ENCODE results near the gene KNSTRN. TPM values are rescaled to one million over a fixed set of nuclear protein-coding genes. Genes with fewer than 3 reads are reported as not detected.

KNSTRN gene
- total RNA-seq, 6 experiments from 2014 or later: 5.4 to 17.2 (median 11.2) TPM

DNA sequence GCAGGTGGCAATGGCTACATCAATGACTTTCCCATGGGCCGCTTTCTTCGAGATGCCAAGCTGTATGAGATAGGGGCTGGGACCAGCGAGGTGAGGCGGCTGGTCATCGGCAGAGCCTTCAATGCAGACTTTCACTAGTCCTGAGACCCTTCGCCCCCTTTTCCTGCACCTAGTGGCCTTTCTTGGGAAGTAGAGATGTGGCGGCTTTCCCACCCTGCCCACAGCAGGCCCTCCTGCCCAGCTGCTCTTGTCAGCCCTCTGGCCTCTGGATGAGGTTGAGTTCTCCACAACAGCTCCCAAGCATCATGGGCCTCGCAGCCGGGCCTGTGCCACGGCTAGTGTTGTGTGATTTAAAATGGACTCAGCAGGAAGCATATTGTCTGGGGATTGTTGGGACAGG, 35.6 kb downstream of the KNSTRN start:
- H3K27ac ChIP-seq: no peak overlapping the region
- TF ChIP-seq POLR2A (IDR thresholded peaks at IDR 0.05): no peak
- TF ChIP-seq, protein P1, sequence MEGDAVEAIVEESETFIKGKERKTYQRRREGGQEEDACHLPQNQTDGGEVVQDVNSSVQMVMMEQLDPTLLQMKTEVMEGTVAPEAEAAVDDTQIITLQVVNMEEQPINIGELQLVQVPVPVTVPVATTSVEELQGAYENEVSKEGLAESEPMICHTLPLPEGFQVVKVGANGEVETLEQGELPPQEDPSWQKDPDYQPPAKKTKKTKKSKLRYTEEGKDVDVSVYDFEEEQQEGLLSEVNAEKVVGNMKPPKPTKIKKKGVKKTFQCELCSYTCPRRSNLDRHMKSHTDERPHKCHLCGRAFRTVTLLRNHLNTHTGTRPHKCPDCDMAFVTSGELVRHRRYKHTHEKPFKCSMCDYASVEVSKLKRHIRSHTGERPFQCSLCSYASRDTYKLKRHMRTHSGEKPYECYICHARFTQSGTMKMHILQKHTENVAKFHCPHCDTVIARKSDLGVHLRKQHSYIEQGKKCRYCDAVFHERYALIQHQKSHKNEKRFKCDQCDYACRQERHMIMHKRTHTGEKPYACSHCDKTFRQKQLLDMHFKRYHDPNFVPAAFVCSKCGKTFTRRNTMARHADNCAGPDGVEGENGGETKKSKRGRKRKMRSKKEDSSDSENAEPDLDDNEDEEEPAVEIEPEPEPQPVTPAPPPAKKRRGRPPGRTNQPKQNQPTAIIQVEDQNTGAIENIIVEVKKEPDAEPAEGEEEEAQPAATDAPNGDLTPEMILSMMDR (IDR thresholded peaks at IDR 0.05): no peak
- ATAC-seq: no peak

DNA sequence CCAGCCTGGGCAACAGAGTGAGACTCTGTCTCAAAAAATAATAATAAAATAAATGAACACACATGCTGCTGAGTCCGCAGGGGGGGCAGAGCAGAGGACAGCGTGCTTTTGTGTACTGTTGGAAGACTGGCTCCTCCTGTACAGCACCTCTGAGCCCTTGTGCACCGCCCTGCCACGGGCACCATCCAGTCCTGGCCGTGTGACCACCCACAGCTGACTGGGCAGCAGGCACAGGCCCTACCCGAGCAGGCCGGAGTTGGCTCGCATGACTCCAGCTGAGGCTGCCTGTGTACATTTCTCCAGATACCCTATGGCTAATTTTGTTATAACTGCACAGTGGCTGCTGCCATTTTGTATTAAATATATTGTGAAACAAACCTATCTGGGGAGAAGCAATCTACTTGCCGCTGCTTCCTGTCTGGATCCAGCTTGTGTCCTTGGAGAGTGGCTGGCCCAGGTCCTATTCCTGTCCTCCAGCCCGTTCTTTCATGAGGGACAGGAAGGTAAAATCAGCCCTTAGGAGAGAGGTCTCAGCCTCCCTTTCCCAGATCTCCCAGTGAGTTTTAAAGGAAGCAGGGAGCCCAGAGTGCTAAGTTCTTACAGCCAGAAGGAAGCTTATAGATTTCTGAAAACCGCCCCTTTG, 37.7 kb downstream of the KNSTRN start:
- Histone ChIP-seq H3K9me3 (no peaks in the 10 kb centered on the region), H3K27ac (peak overlapping the region in 1 of 3 donors; percentile 12), H3K4me1 (peaks cover 0 to 22% (median 8%) of the 10 kb centered on the region in 4 donors), H3K4me3 (no peak overlapping the region), H3K27me3 (no peaks in the 10 kb centered on the region), H3K36me3 (peaks cover 0 to 31% (median 17%) of the 10 kb centered on the region in 4 donors)
- WGBS (ENCODE audit: insufficient coverage, low coverage, low lambda C conversion rate, missing lambda C conversion rate): 41% methylated on average over 9 of the region's 11 CpGs
- intact Hi-C loops (cut with DNase I): loop anchor here in 1 of 2 donors (10.0 kb wide), 1 partner anchor 75 kb away; the partner anchor contains the start of gene CCDC9B
- DNase-seq (peak in 1 of 3 donors; percentile 72), ATAC-seq (peak; percentile 32 to 40 (median 38))
- no peak for TF ChIP-seq POLR2A (IDR thresholded peaks at IDR 0.05)
- TF ChIP-seq, protein P1 (IDR thresholded peaks at IDR 0.05): no peak

More for the DNA sequence above, 35.6 kb downstream of the KNSTRN start:
- Histone ChIP-seq H3K4me3 (no peak overlapping the region), H3K4me1 (peaks cover 0 to 23% (median 10%) of the 10 kb centered on the region in 4 donors), H3K27me3 (no peaks in the 10 kb centered on the region), H3K36me3 (peaks cover 0 to 48% (median 26%) of the 10 kb centered on the region in 4 donors), H3K9me3 (no peaks in the 10 kb centered on the region)
- DNase-seq: no peak
- intact Hi-C loops (cut with DNase I): loop anchor here in 1 of 2 donors (10.0 kb wide), 1 partner anchor 53 kb away; no protein-coding TSS in a partner anchor
- 92% methylated on average over 5 of the region's 10 CpGs for WGBS (ENCODE audit: insufficient coverage, low coverage, low lambda C conversion rate, missing lambda C conversion rate)

DNA sequence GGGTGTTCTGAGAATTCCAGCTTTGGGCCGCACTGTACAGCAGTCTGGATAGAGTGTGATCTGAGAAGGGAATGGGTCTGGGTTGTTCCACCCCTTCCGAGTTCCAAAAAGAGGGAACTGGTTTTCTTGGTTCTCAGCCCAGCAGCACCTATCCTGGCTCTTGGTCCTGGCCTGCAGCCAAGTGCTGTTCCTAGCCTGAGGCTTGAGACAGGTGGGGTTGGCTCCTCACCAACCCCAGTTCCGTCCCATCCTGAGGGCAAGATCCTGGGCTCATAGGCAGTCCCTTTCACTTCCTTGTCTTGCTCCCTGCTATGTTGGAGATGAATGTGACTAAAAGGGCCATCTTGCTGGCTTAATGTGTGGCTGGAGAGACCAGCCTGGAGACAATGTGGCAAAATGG, 38.3 kb downstream of the KNSTRN start:
- TF ChIP-seq, protein P1 (IDR thresholded peaks at IDR 0.05): no peak
- no peak for TF ChIP-seq POLR2A (IDR thresholded peaks at IDR 0.05)
- peak; percentile 31 to 58 (median 53) for ATAC-seq
- Histone ChIP-seq H3K4me3 (no peak overlapping the region), H3K27ac (peak overlapping the region in 1 of 3 donors; percentile 12), H3K4me1 (peaks cover 0 to 22% (median 8%) of the 10 kb centered on the region in 4 donors), H3K36me3 (peaks cover 0 to 25% (median 12%) of the 10 kb centered on the region in 4 donors), H3K9me3 (no peaks in the 10 kb centered on the region), H3K27me3 (no peaks in the 10 kb centered on the region)
- DNase-seq: peak; percentile 65 to 84 (median 79)
- intact Hi-C loops (cut with DNase I): loop anchor here in 1 of 2 donors (10.0 kb wide), 1 partner anchor 76 kb away; the partner anchor contains the start of gene CCDC9B
- 15% methylated on average over 3 of the region's 3 CpGs for WGBS (ENCODE audit: insufficient coverage, low coverage, low lambda C conversion rate, missing lambda C conversion rate)

DNA sequence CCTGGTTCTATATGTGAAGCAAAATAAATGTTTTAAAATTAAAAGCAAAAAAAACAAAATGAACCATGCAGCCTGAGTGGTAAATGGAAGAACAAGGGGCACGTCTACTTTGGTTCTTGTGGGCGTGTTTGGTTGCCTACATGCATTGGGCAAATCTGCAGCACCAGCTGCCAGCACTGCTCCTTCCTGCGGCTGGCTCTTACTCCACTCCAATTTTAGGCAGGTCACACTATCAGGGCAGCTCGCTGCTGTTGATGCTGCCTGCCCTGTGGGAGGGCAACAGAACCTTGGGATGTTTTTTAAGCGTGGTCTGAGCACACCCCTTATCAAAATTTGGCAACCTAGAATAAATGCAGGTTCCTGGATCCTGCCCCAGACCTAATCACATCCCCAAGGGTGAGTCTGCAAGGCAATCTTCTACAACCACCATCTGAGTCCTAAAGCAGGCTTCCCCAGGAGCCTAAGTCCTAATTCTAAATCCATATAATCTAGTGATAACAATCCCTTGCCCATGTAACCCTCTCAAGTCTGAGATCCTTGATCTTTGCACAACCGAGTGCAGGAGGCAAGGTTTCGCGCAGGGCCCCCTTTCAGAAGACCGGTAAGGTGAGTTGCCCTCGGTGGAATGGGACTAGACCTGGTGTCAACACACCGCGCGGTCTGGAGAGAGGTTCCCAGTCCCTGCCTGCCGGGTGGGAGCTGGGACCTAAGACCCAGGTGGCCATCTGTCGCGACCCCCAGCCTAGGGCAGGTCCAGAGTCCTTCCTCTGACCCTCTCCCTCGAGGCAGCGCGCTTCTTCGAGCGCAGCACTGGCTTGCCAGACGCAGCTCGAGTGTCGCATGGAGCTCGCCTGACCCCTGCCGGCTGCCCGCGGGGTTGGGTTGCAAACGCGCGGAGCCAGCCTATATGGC, 39.0 kb downstream of the KNSTRN start:
- no peaks in the 10 kb centered on the region for H3K27me3 ChIP-seq
- H3K36me3 ChIP-seq: peaks cover 0 to 18% (median 8%) of the 10 kb centered on the region in 4 donors
- 12% methylated on average over 12 of the region's 31 CpGs for WGBS (ENCODE audit: insufficient coverage, low coverage, low lambda C conversion rate, missing lambda C conversion rate)
- H3K4me3 ChIP-seq: no peak overlapping the region
- peak; percentile 28 for TF ChIP-seq POLR2A (IDR thresholded peaks at IDR 0.05)
- TF ChIP-seq, protein P1 (IDR thresholded peaks at IDR 0.05): peak; percentile 85 to 98 (median 94)
- intact Hi-C loops (cut with DNase I): loop anchor here in 1 of 2 donors (10.0 kb wide), 1 partner anchor 77 kb away; the partner anchor contains the start of gene CCDC9B
- H3K9me3 ChIP-seq: no peaks in the 10 kb centered on the region
- H3K27ac ChIP-seq: no peak overlapping the region
- ATAC-seq: peak; percentile 90 to 94 (median 92)
- DNase-seq: peak; percentile 85 to 88 (median 85)
- peaks cover 0 to 22% (median 8%) of the 10 kb centered on the region in 4 donors for H3K4me1 ChIP-seq
